Measurements from ENCODE around the gene GDPGP1. TPM values are rescaled to one million over a fixed set of nuclear protein-coding genes. Genes with fewer than 3 reads are reported as not detected.

GDPGP1 gene
- total and polyA plus RNA-seq, 2 donors from 2014 or later = 4.8 to 15.3 TPM

DNA sequence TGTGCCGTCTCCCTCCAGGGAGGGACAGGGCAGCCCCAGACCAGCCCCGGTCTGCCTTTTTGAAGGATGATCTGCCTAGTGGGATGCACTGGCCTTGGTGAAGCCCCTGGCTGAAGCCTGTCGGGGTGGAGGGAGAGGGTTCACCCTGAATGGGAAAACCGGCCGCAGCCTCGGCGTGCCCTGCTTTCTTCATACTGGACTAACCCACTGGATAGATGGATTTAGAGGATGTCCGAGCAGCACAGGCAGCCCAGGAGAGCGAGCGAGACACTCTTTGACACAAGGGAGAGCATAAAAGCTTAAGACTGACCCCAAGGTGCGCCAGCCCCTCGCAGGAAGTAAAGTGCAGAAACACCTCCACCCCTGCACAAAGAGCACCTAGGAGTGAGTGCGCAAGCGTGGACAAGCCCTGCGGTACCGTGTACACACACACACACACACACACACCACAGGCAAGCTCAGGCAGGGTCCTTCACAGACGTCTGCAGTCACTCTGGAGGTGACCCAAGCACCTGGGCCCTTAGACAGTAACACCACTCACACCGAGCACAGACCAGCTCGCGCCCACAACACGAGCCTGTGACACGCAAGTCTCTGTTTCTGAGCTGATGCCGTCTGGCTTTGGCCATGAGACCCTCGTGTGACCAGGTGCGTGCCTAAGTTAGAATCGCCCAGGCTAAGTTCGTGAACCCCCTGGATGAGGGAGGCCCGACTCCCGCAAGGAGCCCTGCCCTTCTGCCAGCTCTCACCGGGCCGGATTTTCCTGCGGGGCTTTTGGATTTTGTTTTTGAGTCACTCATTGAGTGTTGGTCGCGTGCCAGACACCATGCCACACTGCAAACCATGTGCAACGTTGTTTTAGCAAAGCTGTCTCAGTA is 21.5 kb upstream of the GDPGP1 start:
- intact Hi-C loops (cut with DNase I) = no loop called here
- no peaks in the 10 kb centered on the region for H3K9me3 ChIP-seq (ENCODE audit: control insufficient read depth in 2 of 3, insufficient read depth in 1 of 3, low read length in 3 of 3)
- peak overlapping the region in 1 of 3 donors; percentile 35 for H3K9ac ChIP-seq (ENCODE audit: low read length in 3 of 3)
- no peaks in the 10 kb centered on the region for H3K27me3 ChIP-seq (ENCODE audit: control insufficient read depth, insufficient read depth, low read length)
- DNase-seq (peak in 1 of 5 donors; percentile 82), FAIRE-seq (no peak)
- TF ChIP-seq, protein P1, sequence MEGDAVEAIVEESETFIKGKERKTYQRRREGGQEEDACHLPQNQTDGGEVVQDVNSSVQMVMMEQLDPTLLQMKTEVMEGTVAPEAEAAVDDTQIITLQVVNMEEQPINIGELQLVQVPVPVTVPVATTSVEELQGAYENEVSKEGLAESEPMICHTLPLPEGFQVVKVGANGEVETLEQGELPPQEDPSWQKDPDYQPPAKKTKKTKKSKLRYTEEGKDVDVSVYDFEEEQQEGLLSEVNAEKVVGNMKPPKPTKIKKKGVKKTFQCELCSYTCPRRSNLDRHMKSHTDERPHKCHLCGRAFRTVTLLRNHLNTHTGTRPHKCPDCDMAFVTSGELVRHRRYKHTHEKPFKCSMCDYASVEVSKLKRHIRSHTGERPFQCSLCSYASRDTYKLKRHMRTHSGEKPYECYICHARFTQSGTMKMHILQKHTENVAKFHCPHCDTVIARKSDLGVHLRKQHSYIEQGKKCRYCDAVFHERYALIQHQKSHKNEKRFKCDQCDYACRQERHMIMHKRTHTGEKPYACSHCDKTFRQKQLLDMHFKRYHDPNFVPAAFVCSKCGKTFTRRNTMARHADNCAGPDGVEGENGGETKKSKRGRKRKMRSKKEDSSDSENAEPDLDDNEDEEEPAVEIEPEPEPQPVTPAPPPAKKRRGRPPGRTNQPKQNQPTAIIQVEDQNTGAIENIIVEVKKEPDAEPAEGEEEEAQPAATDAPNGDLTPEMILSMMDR (IDR thresholded peaks at IDR 0.05; ENCODE audit: borderline replicate concordance, extremely low read depth, insufficient read depth) = no peak
- peaks cover 0 to 2% (median 1%) of the 10 kb centered on the region in 3 donors for H3K36me3 ChIP-seq (ENCODE audit: control insufficient read depth in 2 of 3, insufficient read depth in 3 of 3, low read length in 3 of 3)
- H3K4me3 ChIP-seq (ENCODE audit: low read length in 3 of 3) = no peak overlapping the region
- H3K27ac ChIP-seq (ENCODE audit: low read depth in 2 of 2, low read length in 2 of 2) = peak overlapping the region; percentile 79 to 85
- peaks cover 0 to 25% (median 20%) of the 10 kb centered on the region in 3 donors for H3K4me1 ChIP-seq (ENCODE audit: control insufficient read depth in 2 of 3, insufficient read depth in 2 of 3, low read depth in 1 of 3, low read length in 3 of 3)

DNA sequence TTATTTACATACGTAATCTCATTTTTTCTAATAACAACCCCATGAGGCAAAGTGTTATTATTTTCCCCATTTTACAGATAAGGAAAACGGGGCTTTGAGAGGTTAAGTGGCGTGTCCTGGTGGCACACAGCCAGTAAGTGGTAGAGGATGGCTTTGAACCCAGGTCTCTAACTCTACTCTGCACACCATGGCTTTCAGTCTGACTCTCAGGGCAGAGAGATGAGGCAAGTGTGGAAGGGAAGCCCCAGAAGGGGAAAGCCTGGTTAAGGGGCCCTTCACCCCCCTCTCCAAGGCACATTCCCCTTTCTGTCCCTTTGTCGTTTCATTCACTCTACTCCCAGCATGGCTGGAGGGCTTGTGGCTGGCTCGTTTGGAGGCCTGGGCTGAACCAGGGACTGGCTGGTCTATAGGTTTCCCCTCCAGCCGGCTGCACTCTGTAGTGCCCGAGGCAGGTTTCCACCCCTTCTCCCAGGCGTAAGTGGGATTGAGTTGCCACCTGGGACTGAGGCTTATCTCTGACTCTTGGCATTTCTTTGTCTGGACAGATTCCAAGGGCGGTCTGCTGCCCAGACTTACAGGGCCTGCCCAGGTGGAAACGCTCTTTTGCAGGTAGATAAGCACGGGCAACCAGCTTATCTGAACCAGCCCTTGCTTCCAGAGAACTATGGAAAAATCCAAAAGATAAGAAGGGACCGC is 20.7 kb upstream of the GDPGP1 start:
- peak in 1 of 5 donors; percentile 30 for DNase-seq
- Histone ChIP-seq H3K4me1 (ENCODE audit: control insufficient read depth in 2 of 3, insufficient read depth in 2 of 3, low read depth in 1 of 3, low read length in 3 of 3) (peaks cover 0 to 25% (median 20%) of the 10 kb centered on the region in 3 donors), H3K36me3 (ENCODE audit: control insufficient read depth in 2 of 3, insufficient read depth in 3 of 3, low read length in 3 of 3) (peaks cover 1 to 9% (median 6%) of the 10 kb centered on the region in 3 donors), H3K4me3 (ENCODE audit: low read length in 3 of 3) (no peak overlapping the region), H3K27me3 (ENCODE audit: control insufficient read depth, insufficient read depth, low read length) (no peaks in the 10 kb centered on the region), H3K27ac (ENCODE audit: low read depth in 2 of 2, low read length in 2 of 2) (peak overlapping the region; percentile 59 to 76), H3K9me3 (ENCODE audit: control insufficient read depth in 2 of 3, insufficient read depth in 1 of 3, low read length in 3 of 3) (no peaks in the 10 kb centered on the region), H3K9ac (ENCODE audit: low read length in 3 of 3) (no peak overlapping the region)
- no peak for FAIRE-seq
- TF ChIP-seq, protein P1 (IDR thresholded peaks at IDR 0.05; ENCODE audit: borderline replicate concordance, extremely low read depth, insufficient read depth) = no peak
- intact Hi-C loops (cut with DNase I) = no loop called here

DNA sequence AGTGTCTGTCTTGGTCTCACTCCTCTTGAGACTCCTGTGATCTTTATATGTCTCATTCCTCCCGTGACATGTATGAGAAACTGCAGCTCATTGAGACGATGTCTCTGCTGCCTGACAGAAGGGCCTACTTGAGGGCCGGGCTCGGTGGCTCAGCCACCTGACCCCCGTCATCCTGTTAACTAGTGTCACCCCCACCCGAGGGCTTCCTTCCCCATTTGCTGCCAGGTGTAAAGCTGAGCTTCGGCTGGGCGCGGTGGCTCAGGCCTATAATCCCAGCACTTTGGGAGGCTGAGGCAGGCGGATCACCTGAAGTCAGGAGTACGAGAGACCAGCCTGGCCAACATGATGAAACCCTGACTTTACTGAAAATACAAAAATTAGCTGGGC is 20.2 kb upstream of the GDPGP1 start:
- no peak overlapping the region for H3K9ac ChIP-seq (ENCODE audit: low read length in 3 of 3)
- H3K9me3 ChIP-seq (ENCODE audit: control insufficient read depth in 2 of 3, insufficient read depth in 1 of 3, low read length in 3 of 3) = no peaks in the 10 kb centered on the region
- no peaks in the 10 kb centered on the region for H3K27me3 ChIP-seq (ENCODE audit: control insufficient read depth, insufficient read depth, low read length)
- FAIRE-seq (no peak), DNase-seq (no peak)
- H3K27ac ChIP-seq (ENCODE audit: low read depth in 2 of 2, low read length in 2 of 2) = peak overlapping the region; percentile 42 to 76
- intact Hi-C loops (cut with DNase I) = no loop called here
- H3K36me3 ChIP-seq (ENCODE audit: control insufficient read depth in 2 of 3, insufficient read depth in 3 of 3, low read length in 3 of 3) = peaks cover 2 to 10% (median 6%) of the 10 kb centered on the region in 3 donors
- H3K4me1 ChIP-seq (ENCODE audit: control insufficient read depth in 2 of 3, insufficient read depth in 2 of 3, low read depth in 1 of 3, low read length in 3 of 3) = peaks cover 0 to 25% (median 20%) of the 10 kb centered on the region in 3 donors
- H3K4me3 ChIP-seq (ENCODE audit: low read length in 3 of 3) = no peak overlapping the region
- TF ChIP-seq, protein P1 (IDR thresholded peaks at IDR 0.05; ENCODE audit: borderline replicate concordance, extremely low read depth, insufficient read depth) = no peak
